HTR-8/SVneo (cell line): ENCODE data around the gene SLC38A10.

Experiments
- DNase-seq: peaks from one replicate; pipeline ENCODE4 v3.0.0; 2011; ENCODE audit warnings: low spot score, mixed read lengths; ENCODE audit not compliant: insufficient read length
- FAIRE-seq: peaks from 2 replicates; lab custom pipeline; 2011; peaks lifted over from hg19 to GRCh38; lab: Jason Lieb, UNC

The SLC38A10 gene

GRCh38 chr17:81332118-81332834, 37.2 kb upstream of the SLC38A10 start:
- DNase-seq (no peak), FAIRE-seq (no peak)

DNA sequence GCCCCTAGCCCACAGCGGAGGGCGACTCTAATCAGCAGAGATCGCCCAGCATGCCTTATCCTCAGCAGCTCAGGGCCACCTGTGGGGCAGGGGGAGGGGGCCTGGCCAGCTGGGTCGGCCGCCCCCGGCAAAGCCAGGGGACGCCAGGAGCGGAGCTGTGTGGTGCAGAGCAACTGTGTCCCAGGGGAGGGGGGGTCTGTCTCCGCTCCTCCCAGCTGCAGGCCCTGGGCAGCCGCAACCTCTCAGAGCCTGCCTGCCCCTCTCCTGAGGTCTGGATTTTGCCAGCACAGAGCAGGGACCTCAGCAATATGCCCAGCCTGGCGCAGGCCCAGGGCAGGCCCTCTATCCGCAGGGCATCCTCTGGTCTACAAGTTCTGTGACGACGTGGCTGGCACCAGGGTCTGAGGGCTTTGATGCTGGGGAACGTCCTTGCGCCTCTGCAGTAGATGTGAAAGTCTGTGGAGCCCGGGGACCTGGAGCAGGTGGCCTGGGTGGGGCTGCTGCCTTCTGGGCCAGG, 36.5 kb upstream of the SLC38A10 start:
- DNase-seq (no peak), FAIRE-seq (no peak)

DNA sequence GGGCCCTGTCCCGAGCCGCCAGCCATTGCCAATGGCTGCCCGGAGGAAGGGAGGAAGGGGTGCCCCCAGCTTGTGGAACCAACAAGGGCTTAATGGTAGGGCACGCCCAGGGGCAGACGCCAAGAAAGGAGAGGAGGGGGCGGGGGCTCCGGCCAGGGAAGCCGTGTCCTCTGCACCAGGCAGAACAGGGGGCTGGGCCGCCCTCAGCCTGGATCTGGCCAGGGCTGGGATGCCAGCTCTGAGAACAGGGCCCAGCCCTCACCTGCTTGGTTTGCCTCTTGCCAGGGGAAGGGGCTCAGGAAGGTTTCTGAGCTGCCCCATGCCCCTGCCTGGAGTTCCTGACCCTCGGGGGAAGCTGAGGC, 35.8 kb upstream of the SLC38A10 start:
- FAIRE-seq, result no peak

GRCh38 chr17:81329927-81330883, 35.1 kb upstream of the SLC38A10 start:
- no peak for FAIRE-seq

More for the DNA sequence above, 35.8 kb upstream of the SLC38A10 start:
- no peak for DNase-seq

GRCh38 chr17:81328978-81329926, 34.1 kb upstream of the SLC38A10 start:
- peak; percentile 91 for FAIRE-seq

More at GRCh38 chr17:81329927-81330883, 35.1 kb upstream of the SLC38A10 start:
- DNase-seq, result no peak

DNA sequence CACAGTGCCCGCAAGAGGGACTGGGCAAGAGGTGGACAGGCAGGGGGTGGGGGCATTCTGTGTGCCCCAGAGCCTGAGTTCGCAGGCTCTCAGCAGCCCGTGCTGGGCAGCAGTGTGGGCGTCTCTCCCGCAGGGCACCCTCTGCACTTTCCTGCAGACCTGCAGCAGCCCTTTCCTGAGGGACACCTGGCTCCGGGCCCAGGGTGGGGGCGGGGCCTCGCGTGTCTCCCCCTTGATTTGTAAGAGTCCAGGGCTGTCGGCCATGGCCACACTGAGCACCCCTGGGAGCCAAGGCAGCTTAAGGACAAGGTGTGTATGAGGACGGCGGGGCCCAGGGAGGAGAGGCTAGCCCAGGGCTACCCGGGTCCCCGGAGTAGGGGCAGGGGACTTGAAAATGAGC, 33.4 kb upstream of the SLC38A10 start:
- DNase-seq, result no peak
- no peak for FAIRE-seq

More at GRCh38 chr17:81328978-81329926, 34.1 kb upstream of the SLC38A10 start:
- DNase-seq, result peak; percentile 97

DNA sequence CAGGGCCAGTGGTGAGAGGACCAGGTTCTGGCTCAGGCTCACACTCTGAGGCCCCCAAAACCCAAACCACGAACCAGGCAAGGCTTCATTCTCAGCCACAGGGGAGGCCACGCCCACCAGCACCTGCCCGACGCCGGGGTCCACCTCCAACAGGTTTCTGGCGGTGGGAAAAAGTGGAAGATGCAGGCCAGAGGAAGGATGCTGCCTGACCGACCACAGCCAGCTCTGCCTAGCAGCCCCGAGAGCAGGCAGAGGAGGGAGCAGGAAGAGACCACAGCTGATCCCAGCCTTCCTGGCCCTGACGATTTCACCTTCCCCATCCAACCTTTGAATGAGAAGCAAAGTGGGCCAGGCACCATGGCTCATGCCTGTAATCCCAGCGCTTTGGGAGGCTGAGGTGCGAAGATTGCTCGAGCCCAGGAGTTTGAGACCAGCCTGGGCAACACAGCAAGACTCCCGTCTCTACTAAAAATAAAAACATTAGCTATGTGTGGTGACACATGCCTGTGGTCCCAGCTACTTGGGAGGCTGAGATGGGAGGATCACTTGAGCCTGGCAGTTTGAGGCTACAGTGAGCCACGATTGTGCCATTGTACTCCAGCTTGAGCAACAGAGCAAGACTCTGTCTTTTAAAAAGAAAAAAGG, 30.7 kb upstream of the SLC38A10 start:
- no peak for DNase-seq
- FAIRE-seq, result no peak

GRCh38 chr17:81324851-81325713, 30.0 kb upstream of the SLC38A10 start:
- no peak for FAIRE-seq

GRCh38 chr17:81324177-81324850, 29.2 kb upstream of the SLC38A10 start:
- DNase-seq (no peak), FAIRE-seq (no peak)

More at GRCh38 chr17:81324851-81325713, 30.0 kb upstream of the SLC38A10 start:
- DNase-seq, result no peak

GRCh38 chr17:81323411-81323868, 28.3 kb upstream of the SLC38A10 start:
- DNase-seq, result no peak
- no peak for FAIRE-seq

GRCh38 chr17:81323083-81323369, 27.9 kb upstream of the SLC38A10 start:
- FAIRE-seq (no peak), DNase-seq (no peak)

DNA sequence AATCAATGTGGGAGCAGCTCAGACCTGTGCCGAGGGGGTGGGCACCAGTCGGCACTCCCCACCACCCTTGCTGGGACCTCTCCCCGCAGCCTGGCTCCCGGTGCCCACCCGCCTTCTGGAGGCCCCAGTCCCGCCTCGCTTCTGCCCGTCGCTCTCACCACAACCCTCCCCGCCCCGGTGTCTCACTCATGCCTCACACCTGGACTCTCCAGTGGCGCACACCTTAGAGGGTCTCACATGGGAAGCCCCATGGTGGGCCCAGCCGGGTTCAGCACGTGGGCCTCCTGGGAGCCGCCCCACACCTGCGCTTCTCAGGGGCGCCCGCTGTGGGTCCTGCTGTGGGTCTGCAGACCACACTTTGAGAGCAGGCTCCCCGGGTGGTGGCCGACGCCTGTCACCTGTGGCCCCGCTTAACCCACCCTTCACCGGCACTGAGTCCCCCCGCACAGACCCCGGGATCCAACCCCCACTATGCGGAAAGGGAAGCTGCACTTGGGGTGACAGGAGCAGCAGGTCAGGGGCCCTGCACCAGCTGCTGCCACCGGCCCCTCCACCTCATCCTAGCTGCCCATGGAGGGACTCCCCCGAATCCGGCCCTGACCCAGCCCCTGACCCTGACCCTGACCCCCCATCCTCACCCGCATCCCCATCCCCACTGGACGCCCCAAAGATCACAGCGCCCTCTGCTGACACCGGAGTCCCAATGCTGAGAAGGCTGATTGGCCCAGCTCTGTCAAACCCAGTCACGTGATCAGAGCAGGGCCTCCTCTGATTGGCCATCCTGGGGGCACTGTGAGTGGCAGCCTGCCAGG, 27.4 kb upstream of the SLC38A10 start:
- DNase-seq (no peak), FAIRE-seq (no peak)

- FAIRE-seq (no peak), DNase-seq (no peak)
These were observed 23.0 kb upstream of the SLC38A10 start for GRCh38 chr17:81317961-81318605.

- FAIRE-seq, result no peak
These were observed 22.4 kb upstream of the SLC38A10 start for GRCh38 chr17:81317530-81317821.

DNA sequence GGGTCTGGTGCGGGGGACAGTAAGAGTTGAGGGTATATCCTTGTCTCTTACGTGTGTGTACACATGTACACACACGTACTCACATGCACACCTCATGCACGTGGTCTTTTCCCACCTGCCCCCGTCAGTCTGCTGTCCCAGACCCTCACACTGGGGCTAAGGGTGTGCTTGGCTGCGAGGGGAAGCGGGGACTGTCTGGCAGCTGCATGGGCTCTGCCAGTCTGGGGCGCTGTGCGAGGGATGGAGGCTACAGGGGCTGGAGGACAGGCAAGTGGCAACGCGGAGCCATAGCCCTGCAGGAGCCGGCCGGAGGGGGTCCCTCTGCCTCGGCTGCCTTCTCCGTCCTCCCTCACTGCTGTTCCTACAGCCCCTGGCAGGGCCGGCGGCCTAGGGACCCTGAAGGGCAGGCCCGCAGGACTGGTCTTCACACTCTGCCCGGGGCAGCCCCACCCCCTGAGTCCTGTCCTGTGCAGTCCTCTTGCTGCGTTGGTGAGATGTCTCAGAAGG, 20.8 kb upstream of the SLC38A10 start:
- DNase-seq (no peak), FAIRE-seq (no peak)

More at GRCh38 chr17:81317530-81317821, 22.4 kb upstream of the SLC38A10 start:
- DNase-seq, result no peak

GRCh38 chr17:81315129-81315884, 20.2 kb upstream of the SLC38A10 start:
- DNase-seq (no peak), FAIRE-seq (no peak)
